HepG2 (cell line): Measurements from ENCODE around the gene USP8. TPM values are rescaled to one million over a fixed set of nuclear protein-coding genes. Genes with fewer than 3 reads are reported as not detected.

Experiments used
- ATAC-seq: fragments of 200-7000 bp; cut with Tn5 transposase; 3 replicates; pipeline ENCODE4 v1.9.1; 2020; ENCODE audit warnings: mild to moderate bottlenecking, moderate library complexity
- BruUV-seq: library from RNA; stranded (reverse); fragments of 400-500 nt; replicated peaks from 2 replicates; lab custom pipeline; 2021; lab: Mats Ljungman, UMichigan
- CTCF ChIA-PET: fragments of 300-600 bp; formaldehyde crosslinking; extraction: SDS; loops from one replicate; lab custom pipeline; 2021; ENCODE audit warnings: low total read pairs, inconsistent platforms, low intra/inter-chr PET ratio; lab: Yijun Ruan, JAX
- POLR2A ChIA-PET: fragments of 350-600 bp; sonication (Branson Sonifier 250); formaldehyde crosslinking; loops from one replicate; lab custom pipeline; 2020; ENCODE audit warnings: antibody characterized with exemption, inconsistent platforms; lab: Yijun Ruan, JAX
- DNase-seq: peaks from one replicate; pipeline ENCODE4 v3.0.0-alpha.2; 2015; ENCODE audit warnings: low spot score
- FAIRE-seq: peaks from 3 replicates; lab custom pipeline; 2011; peaks lifted over from hg19 to GRCh38; lab: Jason Lieb, UNC
- H2AFZ ChIP-seq: one replicate; pipeline ENCODE4 v1.6.1; 2011; ENCODE audit warnings: low read length, inconsistent platforms
- H3K27ac ChIP-seq: fragments of 300-600 bp; 3 replicates; pipeline ENCODE4 v1.8.0; 2011; ENCODE audit warnings: mixed run types, mild to moderate bottlenecking, mixed read lengths, low read length, inconsistent platforms; ENCODE audit not compliant: insufficient read depth; ENCODE audit errors: extremely low read length
- H3K27me3 ChIP-seq, 2 experiments: fragments of 200-600 bp in 1 of 2; 2 replicates in 1 of 2; 3 replicates in 1 of 2; pipeline versions ENCODE4 v1.6.0 to v1.8.0; 2011; ENCODE audit warnings: low read length in 2 of 2, mild to moderate bottlenecking in 2 of 2, moderate library complexity in 2 of 2, inconsistent platforms in 1 of 2; ENCODE audit not compliant: insufficient read depth in 2 of 2, control insufficient read depth in 1 of 2
- H3K36me3 ChIP-seq, 2 experiments: fragments of 200-600 bp in 1 of 2; replicated peaks in 1 of 2; 2 replicates in 1 of 2; 3 replicates in 1 of 2; pipeline versions ENCODE4 v1.5.1 to v1.8.0; 2011; ENCODE audit warnings: low read length in 2 of 2, inconsistent platforms in 1 of 2; ENCODE audit not compliant: insufficient read depth in 2 of 2, control insufficient read depth in 1 of 2
- H3K4me1 ChIP-seq: 2 replicates; pipeline ENCODE4 v1.5.1; 2012; ENCODE audit warnings: low read length, inconsistent platforms; ENCODE audit not compliant: insufficient read depth
- H3K4me2 ChIP-seq: 2 replicates; pipeline ENCODE4 v1.6.0; 2011; ENCODE audit warnings: low read depth, low read length, inconsistent platforms
- H3K4me3 ChIP-seq, 3 experiments: fragments of 200-600 bp in 1 of 3; sonication (generic), shearing (Covaris generic) in 1 of 3; replicated peaks in 1 of 3; 2 replicates each; pipeline ENCODE4 v1.5.1; 2011 to 2016; ENCODE audit warnings: low read length in 3 of 3, inconsistent platforms in 2 of 3, low read depth in 2 of 3, mild to moderate bottlenecking in 2 of 3, control low read depth in 1 of 3, mixed read lengths in 1 of 3; ENCODE audit not compliant: insufficient read depth in 1 of 3
- H3K79me2 ChIP-seq: one replicate; pipeline ENCODE4 v1.6.1; 2011; ENCODE audit warnings: low read length, inconsistent platforms; ENCODE audit not compliant: insufficient read depth
- H3K9ac ChIP-seq: 2 replicates; pipeline ENCODE4 v1.6.0; 2011; ENCODE audit warnings: mild to moderate bottlenecking, low read depth, low read length, inconsistent platforms; ENCODE audit not compliant: insufficient read depth
- H3K9me3 ChIP-seq: 2 replicates; pipeline ENCODE4 v1.5.1; 2012; ENCODE audit warnings: mild to moderate bottlenecking, low read length
- H4K20me1 ChIP-seq: 2 replicates; pipeline ENCODE4 v1.6.0; 2011; ENCODE audit warnings: inconsistent platforms, mild to moderate bottlenecking, low read length, moderate library complexity; ENCODE audit not compliant: insufficient read depth
- FOSL1 ChIP-seq: sonication (generic); formaldehyde crosslinking; IDR thresholded peaks from 2 replicates; pipeline ENCODE4 v1.9.0; 2021; ENCODE audit warnings: missing genetic modification reagents, borderline replicate concordance
- FOXK2 ChIP-seq: fragments of 450-650 bp; IDR thresholded peaks from 2 replicates; pipeline ENCODE4 v1.6.1; 2016
- ISL2 ChIP-seq: sonication (generic); formaldehyde crosslinking; IDR thresholded peaks from 2 replicates; pipeline ENCODE4 v1.5.0; 2020; ENCODE audit warnings: missing genetic modification reagents
- NFRKB ChIP-seq: fragments of 450-650 bp; IDR thresholded peaks from 2 replicates; pipeline ENCODE4 v1.6.1; 2017
- PREB ChIP-seq: sonication (generic); formaldehyde crosslinking; IDR thresholded peaks from 2 replicates; pipeline ENCODE4 v1.4.0; 2020; ENCODE audit warnings: missing genetic modification reagents
- TFDP1 ChIP-seq: IDR thresholded peaks from 2 replicates; pipeline ENCODE4 v1.6.1; 2016; ENCODE audit warnings: missing compliant biosample characterization, missing genetic modification reagents, borderline replicate concordance
- ZNF318 ChIP-seq: sonication (generic); formaldehyde crosslinking; IDR thresholded peaks from 2 replicates; pipeline ENCODE4 v1.4.0; 2020; ENCODE audit warnings: mild to moderate bottlenecking, missing genetic modification reagents
- ZNF704 ChIP-seq: sonication (generic); formaldehyde crosslinking; IDR thresholded peaks from 2 replicates; pipeline ENCODE4 v1.8.1; 2023; ENCODE audit warnings: mild to moderate bottlenecking, inconsistent platforms, moderate library complexity, missing genetic modification reagents, borderline replicate concordance
- ZNF747 ChIP-seq: sonication (generic); formaldehyde crosslinking; IDR thresholded peaks from 2 replicates; pipeline ENCODE4 v1.8.1; 2023; ENCODE audit warnings: missing genetic modification reagents, mild to moderate bottlenecking, borderline replicate concordance
- ZNF749 ChIP-seq: sonication (generic); formaldehyde crosslinking; IDR thresholded peaks from 2 replicates; pipeline ENCODE4 v1.8.0; 2022; ENCODE audit warnings: mild to moderate bottlenecking, missing genetic modification reagents, moderate library complexity, borderline replicate concordance
- ZNF773 ChIP-seq: sonication (generic); formaldehyde crosslinking; IDR thresholded peaks from 2 replicates; pipeline ENCODE4 v1.4.0; 2020; ENCODE audit warnings: missing genetic modification reagents, borderline replicate concordance
- ZNF784 ChIP-seq: sonication (generic); formaldehyde crosslinking; IDR thresholded peaks from 2 replicates; pipeline ENCODE4 v1.5.1; 2020; ENCODE audit warnings: missing genetic modification reagents, mild to moderate bottlenecking, borderline replicate concordance
- WGBS: methylation state at CpG from one replicate; pipeline ENCODE4 v1.1.6; 2017; ENCODE audit warnings: low lambda C conversion rate; 5-methylcytosine and 5-hydroxymethylcytosine counted together
- in situ Hi-C: cut with HindIII; loops from 2 replicates; pipeline ENCODE4 v1.10.0; 2017; ENCODE audit warnings: low pct_unique_long_range_greater_than_20kb; ENCODE audit not compliant: extremely low pct_ligation_motif_present
- intact Hi-C: fragments of 100-400 bp; cut with micrococcal nuclease; formaldehyde crosslinking; loops from one replicate; pipeline ENCODE4 v1.10.0; 2022; ENCODE audit not compliant: unreplicated experiment
- polyA plus RNA-seq, 8 experiments: library from polyadenylated mRNA; depleted of rRNA in 3 of 8; stranded (reverse) in 7 of 8; unstranded in 1 of 8; fragments of >200 nt; fragmentation: Illumina TruSeq in 4 of 8; extraction: Trizol in 4 of 8; gene quantifications; 2 replicates each; pipeline versions ENCODE4 v1.2.1 to v1.2.3, GENCODE V29; 2011 to 2016; ENCODE audit warnings: low read depth in 4 of 8, missing spikeins in 1 of 8, mixed read lengths in 1 of 8; ENCODE audit not compliant: insufficient read depth in 1 of 8
- total RNA-seq, 5 experiments: library from RNA; depleted of rRNA; stranded (reverse); fragments of >200 nt; fragmentation: Illumina TruSeq; extraction: Trizol; gene quantifications; 2 replicates each; pipeline ENCODE4 v1.2.3, GENCODE V29; 2016; ENCODE audit warnings: low read depth in 1 of 5

Gene USP8
- total and polyA plus RNA-seq, 2 of the 13 experiments (the other 11 are each of a cell fraction or from before 2014, with no cell fraction given), result 36.4 to 50.7 TPM

- Histone ChIP-seq H3K9ac (no peak within 1 kb of the TSS), H3K4me2 (no peak within 1 kb of the TSS), H3K36me3 (no peaks in the 10 kb centered on the region), H2AFZ (no peak within 1 kb of the TSS), H3K27me3 (no peaks in the 10 kb centered on the region; a peak in 1 of 5 replicates), H3K9me3 (no peaks in the 10 kb centered on the region), H3K79me2 (no peaks in the 10 kb centered on the region), H3K4me1 (peaks cover 24% of the 10 kb centered on the region), H3K27ac (no peak within 1 kb of the TSS), H3K4me3 (no peak within 1 kb of the TSS), H4K20me1 (no peaks in the 10 kb centered on the region)
- no TSS peak for BruUV-seq
- DNase-seq, result no peak
- ChIA-PET CTCF (no interaction called here), POLR2A (no interaction called here)
- no peak for TF ChIP-seq FOSL1 (CRISPR knock-in tag)
- TF ChIP-seq FOXK2, result no peak
- TF ChIP-seq ZNF704 (CRISPR knock-in tag), result no peak
- no peak for TF ChIP-seq NFRKB
- no peak for TF ChIP-seq ZNF749 (CRISPR knock-in tag)
- no peak for TF ChIP-seq TFDP1
- TF ChIP-seq ISL2 (CRISPR knock-in tag), result no peak
- no peak for TF ChIP-seq ZNF747 (CRISPR knock-in tag)
- TF ChIP-seq ZNF318 (CRISPR knock-in tag), result no peak
- TF ChIP-seq ZNF773 (CRISPR knock-in tag), result no peak
- TF ChIP-seq ZNF784 (CRISPR knock-in tag), result no peak
- TF ChIP-seq PREB (CRISPR knock-in tag), result no peak
- intact Hi-C loops, result no loop called here
- ATAC-seq, result no peak
- no peak for FAIRE-seq
- WGBS, result 89% methylated on average over 5 of the region's 5 CpGs
- in situ Hi-C loops, result no loop called here
Observed at GRCh38 chr15:50546566-50546965, 122.4 kb downstream of the USP8 start, which contains the start of gene USP50. USP50 (minus strand) TSS chr15:50546666; CDS start chr15:50546525, 141 bp downstream.
